Esophagus muscularis mucosa (tissue), 4 donors: ENCODE measurements around the gene PAQR6. TPM values are rescaled to one million over a fixed set of nuclear protein-coding genes. Genes with fewer than 3 reads are reported as not detected.

Experiments used
- DNase-seq: peaks from one replicate; pipeline ENCODE4 v3.0.0-alpha.2; 2017; ENCODE audit errors: extremely low spot score
- H3K27ac ChIP-seq, 4 donors: fragments of 200-600 bp; sonication (generic); replicated peaks in 1 of 4; 1 replicate in 3 of 4; 2 replicates in 1 of 4; pipeline ENCODE4 v1.5.1; 2016 to 2019; ENCODE audit warnings: mild to moderate bottlenecking in 1 of 4
- H3K27me3 ChIP-seq, 4 donors: fragments of 200-600 bp; sonication (generic); one replicate each; pipeline versions ENCODE4 v1.5.1 to v1.6.0; 2016 to 2019
- H3K36me3 ChIP-seq, 4 donors: fragments of 200-600 bp; sonication (generic); one replicate each; pipeline ENCODE4 v1.5.1; 2016 to 2019
- H3K4me1 ChIP-seq, 4 donors: fragments of 200-600 bp; sonication (generic); one replicate each; pipeline ENCODE4 v1.5.1; 2016 to 2019
- H3K4me3 ChIP-seq, 4 donors: fragments of 200-600 bp; sonication (generic); 1 replicate in 2 of 4; 2 replicates in 2 of 4; pipeline ENCODE4 v1.5.1; 2016 to 2019; ENCODE audit warnings: mild to moderate bottlenecking in 4 of 4, moderate library complexity in 1 of 4
- H3K9me3 ChIP-seq, 4 donors: fragments of 200-600 bp; sonication (generic); 1 replicate in 3 of 4; 2 replicates in 1 of 4; pipeline ENCODE4 v1.5.1; 2016 to 2019
- EP300 ChIP-seq: sonication (generic); formaldehyde crosslinking; IDR thresholded peaks from one replicate; pipeline ENCODE4 v1.6.1; 2017; ENCODE audit warnings: antibody characterized with exemption
- POLR2A ChIP-seq: fragments of 450-650 bp; IDR thresholded peaks from one replicate; pipeline ENCODE4 v1.6.1; 2017; ENCODE audit warnings: antibody characterized with exemption, moderate library complexity, mild to moderate bottlenecking, low read depth
- POLR2AphosphoS5 ChIP-seq, 2 donors: sonication (generic); formaldehyde crosslinking; IDR thresholded peaks; one replicate each; pipeline ENCODE4 v1.6.1; 2017; ENCODE audit warnings: antibody characterized with exemption in 2 of 2
- WGBS: methylation state at CpG from one replicate; pipeline ENCODE4 v1.1.5; 2018; 5-methylcytosine and 5-hydroxymethylcytosine counted together
- intact Hi-C: fragments of 100-400 bp; cut with DNase I; formaldehyde crosslinking; loops from one replicate; pipeline ENCODE4 v1.15.1; 2023
- total RNA-seq, 4 donors: library from RNA; depleted of rRNA; stranded (reverse); fragments of >200 nt; gene quantifications; one replicate each; pipeline versions ENCODE4 v1.1.0 to v1.2.1, GENCODE V29; 2016
- TF ChIP-seq, protein P1 (sequence below), 3 experiments: fragments of 200-600 bp in 2 of 3; fragments of 450-650 bp in 1 of 3; sonication (generic) in 2 of 3; IDR thresholded peaks; one replicate each; pipeline ENCODE4 v1.5.1; 2017 to 2019; ENCODE audit warnings: antibody characterized with exemption in 3 of 3, mild to moderate bottlenecking in 2 of 3, moderate library complexity in 1 of 3

PAQR6 gene
- total RNA-seq, 4 donors from 2014 or later, result 2.2 to 2.9 (median 2.7) TPM

DNA sequence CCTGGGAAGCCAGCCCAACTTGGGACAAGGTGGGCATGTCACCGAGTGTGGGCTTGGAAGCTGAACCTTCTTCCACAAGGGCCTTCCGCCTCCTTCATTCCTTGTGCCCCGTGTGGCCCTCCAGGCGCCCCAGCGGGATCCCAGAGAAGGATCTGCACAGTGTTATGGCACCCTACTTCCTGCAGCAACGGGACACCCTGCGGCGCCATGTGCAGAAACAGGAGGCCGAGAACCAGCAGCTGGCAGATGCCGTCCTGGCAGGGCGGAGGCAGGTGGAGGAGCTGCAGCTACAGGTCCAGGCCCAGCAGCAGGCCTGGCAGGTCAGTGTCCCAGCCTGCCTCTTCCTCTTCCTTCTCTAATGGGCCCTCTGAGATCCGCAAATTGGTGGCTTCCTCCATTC lies 11.7 kb downstream of the PAQR6 start:
- no peak for DNase-seq
- 91% methylated on average over 4 of the region's 12 CpGs for WGBS
- no peaks in the 10 kb centered on the region for H3K9me3 ChIP-seq
- intact Hi-C loops, result no loop called here
- peaks cover 32 to 90% (median 73%) of the 10 kb centered on the region in 4 donors for H3K36me3 ChIP-seq
- H3K4me3 ChIP-seq, result no peak overlapping the region
- no peak overlapping the region for H3K27ac ChIP-seq
- no peaks in the 10 kb centered on the region for H3K4me1 ChIP-seq
- H3K27me3 ChIP-seq, result no peaks in the 10 kb centered on the region
- TF ChIP-seq EP300, result no peak
- TF ChIP-seq POLR2A, result no peak
- no peak for TF ChIP-seq POLR2AphosphoS5 (IDR thresholded peaks at IDR 0.05)
- TF ChIP-seq, protein P1, sequence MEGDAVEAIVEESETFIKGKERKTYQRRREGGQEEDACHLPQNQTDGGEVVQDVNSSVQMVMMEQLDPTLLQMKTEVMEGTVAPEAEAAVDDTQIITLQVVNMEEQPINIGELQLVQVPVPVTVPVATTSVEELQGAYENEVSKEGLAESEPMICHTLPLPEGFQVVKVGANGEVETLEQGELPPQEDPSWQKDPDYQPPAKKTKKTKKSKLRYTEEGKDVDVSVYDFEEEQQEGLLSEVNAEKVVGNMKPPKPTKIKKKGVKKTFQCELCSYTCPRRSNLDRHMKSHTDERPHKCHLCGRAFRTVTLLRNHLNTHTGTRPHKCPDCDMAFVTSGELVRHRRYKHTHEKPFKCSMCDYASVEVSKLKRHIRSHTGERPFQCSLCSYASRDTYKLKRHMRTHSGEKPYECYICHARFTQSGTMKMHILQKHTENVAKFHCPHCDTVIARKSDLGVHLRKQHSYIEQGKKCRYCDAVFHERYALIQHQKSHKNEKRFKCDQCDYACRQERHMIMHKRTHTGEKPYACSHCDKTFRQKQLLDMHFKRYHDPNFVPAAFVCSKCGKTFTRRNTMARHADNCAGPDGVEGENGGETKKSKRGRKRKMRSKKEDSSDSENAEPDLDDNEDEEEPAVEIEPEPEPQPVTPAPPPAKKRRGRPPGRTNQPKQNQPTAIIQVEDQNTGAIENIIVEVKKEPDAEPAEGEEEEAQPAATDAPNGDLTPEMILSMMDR (IDR thresholded peaks at IDR 0.05), result no peak

DNA sequence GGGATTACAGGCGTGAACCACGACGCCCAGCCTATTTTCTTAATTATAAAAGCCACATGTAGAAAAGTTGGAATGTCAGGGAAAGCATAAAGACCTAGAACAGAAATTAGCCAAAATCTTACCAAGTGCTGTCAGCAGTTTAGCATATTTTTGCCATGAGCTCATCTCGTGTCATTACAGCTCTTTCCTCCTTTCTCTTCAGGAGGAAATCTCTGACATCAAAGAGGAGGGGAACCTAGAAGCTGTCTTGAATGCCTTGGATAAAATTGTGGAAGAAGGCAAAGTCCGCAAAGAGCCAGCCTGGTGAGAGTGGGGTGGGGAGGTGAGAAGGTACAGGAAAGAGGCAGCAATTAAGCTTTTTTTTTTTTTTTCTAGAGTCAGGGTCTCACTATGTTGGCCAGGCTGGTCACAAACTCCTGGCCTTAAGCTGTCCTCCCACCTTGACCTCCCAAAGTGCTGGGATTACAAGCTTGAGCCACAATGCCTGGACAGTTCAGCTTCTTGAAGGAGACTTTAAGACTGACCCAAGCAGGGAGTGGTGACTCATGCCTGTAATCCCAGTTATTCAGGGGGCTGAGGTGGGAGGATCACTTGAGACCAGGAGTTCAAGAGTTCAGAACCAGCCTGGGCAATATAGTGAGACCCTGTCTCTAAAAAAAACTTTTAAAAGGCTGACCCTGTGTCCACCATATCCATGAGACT lies 14.3 kb downstream of the PAQR6 start:
- Histone ChIP-seq H3K4me3 (no peak overlapping the region), H3K4me1 (peaks cover 0 to 18% (median 14%) of the 10 kb centered on the region in 4 donors), H3K9me3 (no peaks in the 10 kb centered on the region), H3K27ac (no peak overlapping the region), H3K27me3 (no peaks in the 10 kb centered on the region), H3K36me3 (peaks cover 21 to 72% (median 55%) of the 10 kb centered on the region in 4 donors)
- TF ChIP-seq POLR2A (no peak), EP300 (no peak), POLR2AphosphoS5 (IDR thresholded peaks at IDR 0.05) (no peak)
- TF ChIP-seq, protein P1 (IDR thresholded peaks at IDR 0.05), result no peak
- intact Hi-C loops, result no loop called here
- 84% methylated on average over 5 of the region's 5 CpGs for WGBS
- no peak for DNase-seq

DNA sequence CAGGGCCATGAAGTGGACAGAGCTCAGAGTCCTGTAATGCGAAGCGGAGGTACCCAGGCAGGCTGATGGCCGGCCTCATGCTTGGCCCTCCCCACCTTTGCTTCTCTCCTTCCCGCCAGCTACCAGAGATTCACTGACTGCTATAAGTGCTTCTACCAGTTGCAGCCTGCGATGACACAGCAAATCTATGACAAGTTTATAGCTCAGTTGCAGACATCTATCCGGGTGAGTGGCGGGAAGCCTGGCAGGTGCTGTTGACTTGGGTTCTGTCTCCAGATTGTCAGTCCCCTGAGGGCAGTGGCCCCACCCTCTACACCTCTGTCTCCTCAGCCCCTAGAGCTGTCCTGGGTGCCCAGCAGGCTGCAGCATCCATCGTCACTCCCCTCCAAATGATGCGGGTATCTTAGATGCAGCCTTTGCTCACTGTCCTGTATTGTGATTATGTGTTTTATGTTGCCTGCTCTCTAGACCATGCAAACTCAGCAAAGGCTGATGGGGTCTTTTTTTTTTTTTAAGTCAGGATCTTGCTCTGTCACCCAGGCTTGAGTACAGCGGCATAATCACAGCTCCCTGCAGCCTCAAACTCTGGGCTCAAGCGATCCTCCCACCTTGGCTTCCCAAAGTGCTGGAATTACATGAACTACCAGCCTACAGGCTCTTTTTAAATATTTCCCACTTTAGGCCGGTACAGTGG lies 15.5 kb downstream of the PAQR6 start:
- no peak for TF ChIP-seq POLR2AphosphoS5 (IDR thresholded peaks at IDR 0.05)
- TF ChIP-seq, protein P1 (IDR thresholded peaks at IDR 0.05), result no peak
- no peak for TF ChIP-seq EP300
- TF ChIP-seq POLR2A, result no peak
- Histone ChIP-seq H3K9me3 (no peaks in the 10 kb centered on the region), H3K4me3 (no peak overlapping the region), H3K27ac (no peak overlapping the region), H3K36me3 (peaks cover 16 to 70% (median 47%) of the 10 kb centered on the region in 4 donors), H3K4me1 (peaks cover 0 to 18% (median 14%) of the 10 kb centered on the region in 4 donors), H3K27me3 (no peaks in the 10 kb centered on the region)
- intact Hi-C loops, result no loop called here
- 97% methylated on average over 12 of the region's 12 CpGs for WGBS
- no peak for DNase-seq

DNA sequence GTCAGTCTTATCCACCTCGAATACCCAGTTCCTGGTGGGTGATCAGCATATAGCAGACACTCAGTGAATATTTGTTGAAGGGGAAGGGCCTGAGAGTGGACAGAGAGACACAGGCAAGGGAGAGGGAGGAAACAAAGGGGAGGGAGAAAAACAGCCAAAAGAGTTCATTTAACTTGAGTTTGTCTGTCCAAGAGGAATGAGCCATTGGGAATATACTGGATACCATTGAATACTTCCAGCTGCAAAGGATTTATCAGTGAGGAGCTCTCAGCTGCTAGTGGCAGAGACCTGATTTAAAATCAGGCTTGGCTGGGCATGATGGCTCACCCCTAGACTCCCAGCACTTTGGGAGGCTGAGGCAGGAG lies 17.4 kb downstream of the PAQR6 start:
- Histone ChIP-seq H3K36me3 (peaks cover 3 to 68% (median 42%) of the 10 kb centered on the region in 4 donors), H3K4me1 (peaks cover 2 to 20% (median 18%) of the 10 kb centered on the region in 4 donors), H3K27ac (peak overlapping the region in 1 of 4 donors; percentile 55), H3K4me3 (no peak overlapping the region), H3K27me3 (no peaks in the 10 kb centered on the region), H3K9me3 (no peaks in the 10 kb centered on the region)
- intact Hi-C loops, result no loop called here
- WGBS, result 59% methylated on average over 1 of the region's 1 CpG
- TF ChIP-seq, protein P1 (IDR thresholded peaks at IDR 0.05), result no peak
- TF ChIP-seq POLR2AphosphoS5 (IDR thresholded peaks at IDR 0.05) (no peak), POLR2A (no peak), EP300 (no peak)
- no peak for DNase-seq
